Activated CD8-positive, alpha-beta memory T cell treated with anti-CD3 and anti-CD28 coated beads, Interleukin-2, amount 50 U/mL, for 1 hour (primary cell): ENCODE measurements around the gene DHX32.
A peak's percentile ranks its signal among the peaks of the same experiment; 100 is the strongest.
"Not testable (repeated sequence)": the region's sequence is repeated elsewhere in the genome, so short reads cannot be mapped to it uniquely, and the experiment has no call there.

Experiments used
- DNase-seq: peaks from one replicate; pipeline ENCODE4 v3.0.0-alpha.2; 2020; ENCODE audit errors: extremely low read depth

DHX32 gene

GRCh38 chr10:125896088-125896934 is 15.2 kb upstream of the DHX32 start, which contains the start of gene FANK1:
Gene FANK1, plus strand, starts transcription at chr10:125896564. Its CDS starts 79 bp downstream, at chr10:125896643.
- DNase-seq: peak; percentile 33

GRCh38 chr10:125895130-125896087 is 14.3 kb upstream of the DHX32 start:
- DNase-seq: not testable (repeated sequence)

GRCh38 chr10:125894176-125894575 is 13.1 kb upstream of the DHX32 start:
- DNase-seq: not testable (repeated sequence)

GRCh38 chr10:125892402-125892801 is 11.3 kb upstream of the DHX32 start:
- DNase-seq: not testable (repeated sequence)

GRCh38 chr10:125889441-125889840 is 8.3 kb upstream of the DHX32 start:
- DNase-seq: not testable (repeated sequence)

- no peak for DNase-seq
Observed at GRCh38 chr10:125886914-125887512, 5.9 kb upstream of the DHX32 start.

- no peak for DNase-seq
Observed at GRCh38 chr10:125883211-125883610, 2.1 kb upstream of the DHX32 start.

GRCh38 chr10:125882596-125882995 is 1.5 kb upstream of the DHX32 start:
- DNase-seq: no peak

GRCh38 chr10:125880719-125881118 is 373 bp downstream of the DHX32 start:
- no peak for DNase-seq

- no peak for DNase-seq
Observed at GRCh38 chr10:125878957-125879835, 1.9 kb downstream of the DHX32 start.

- no peak for DNase-seq
Observed at GRCh38 chr10:125871338-125871737, 9.8 kb downstream of the DHX32 start.

- DNase-seq: no peak
Observed at GRCh38 chr10:125868372-125868975, 12.6 kb downstream of the DHX32 start.

- no peak for DNase-seq
Observed at GRCh38 chr10:125866421-125867029, 14.6 kb downstream of the DHX32 start.

- no peak for DNase-seq
Observed at GRCh38 chr10:125865120-125865519, 16.0 kb downstream of the DHX32 start.

- no peak for DNase-seq
Observed at GRCh38 chr10:125859128-125859817, 21.8 kb downstream of the DHX32 start.

GRCh38 chr10:125857185-125857760 is 23.8 kb downstream of the DHX32 start:
- no peak for DNase-seq

GRCh38 chr10:125852487-125852886 is 28.6 kb downstream of the DHX32 start:
- no peak for DNase-seq

- DNase-seq: no peak
Observed at GRCh38 chr10:125850766-125851731, 30.0 kb downstream of the DHX32 start.
